Non-pigmented ciliary epithelial cell (primary cell): Measurements from ENCODE around the gene PELI3.

Source experiments
- DNase-seq: peaks from one replicate; pipeline ENCODE4 v3.0.0-alpha.2; 2010; ENCODE audit warnings: low read depth

PELI3 gene

GRCh38 chr11:66505276-66505816 lies 38.6 kb downstream of the PELI3 start:
- no peak for DNase-seq

- DNase-seq = no peak
These were observed 42.4 kb downstream of the PELI3 start for GRCh38 chr11:66509131-66509561.

DNA sequence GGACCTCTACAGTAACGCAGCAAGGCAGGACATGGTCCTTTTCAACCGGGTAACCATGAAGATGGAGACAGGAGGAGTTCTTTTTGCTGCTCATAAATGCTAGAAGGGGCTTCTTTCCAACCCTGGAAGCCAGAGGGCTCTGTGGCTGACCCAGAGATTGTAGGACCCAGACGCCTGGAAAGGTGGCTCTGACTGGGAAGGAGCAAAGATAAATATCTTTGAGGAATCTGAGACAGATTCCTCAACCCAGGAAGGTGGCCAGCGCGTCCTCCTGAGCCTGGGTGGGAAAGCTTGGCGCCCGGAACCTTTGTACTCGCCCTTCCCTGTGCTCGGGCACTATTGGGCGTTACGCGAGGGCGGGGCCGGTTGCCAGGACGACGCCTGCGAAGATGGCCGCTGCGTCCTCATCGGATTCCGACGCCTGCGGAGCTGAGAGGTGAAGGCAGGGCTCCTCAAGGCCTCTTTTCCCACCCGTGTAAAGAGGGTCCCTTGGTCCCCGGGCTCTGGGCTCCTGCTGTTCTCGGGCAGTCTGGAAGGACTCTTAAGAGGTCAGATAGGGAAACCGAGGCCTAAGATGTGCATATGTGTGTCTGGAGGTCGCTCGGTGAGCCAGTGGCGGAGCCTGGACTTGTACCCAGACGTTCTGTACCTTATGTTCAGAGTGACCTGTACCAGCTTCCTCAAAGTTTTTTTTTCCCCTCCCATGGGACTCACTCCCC lies 43.7 kb downstream of the PELI3 start, which contains the start of gene BBS1:
Gene BBS1, plus strand, starts transcription at position 365 of the 719 bp plus-strand sequence. Its CDS starts 25 bp downstream, at position 390.
- peak; percentile 20 for DNase-seq

- DNase-seq = no peak
These were observed 44.3 kb downstream of the PELI3 start for GRCh38 chr11:66510990-66511339.

GRCh38 chr11:66523611-66524010 lies 56.9 kb downstream of the PELI3 start:
- DNase-seq = no peak

DNA sequence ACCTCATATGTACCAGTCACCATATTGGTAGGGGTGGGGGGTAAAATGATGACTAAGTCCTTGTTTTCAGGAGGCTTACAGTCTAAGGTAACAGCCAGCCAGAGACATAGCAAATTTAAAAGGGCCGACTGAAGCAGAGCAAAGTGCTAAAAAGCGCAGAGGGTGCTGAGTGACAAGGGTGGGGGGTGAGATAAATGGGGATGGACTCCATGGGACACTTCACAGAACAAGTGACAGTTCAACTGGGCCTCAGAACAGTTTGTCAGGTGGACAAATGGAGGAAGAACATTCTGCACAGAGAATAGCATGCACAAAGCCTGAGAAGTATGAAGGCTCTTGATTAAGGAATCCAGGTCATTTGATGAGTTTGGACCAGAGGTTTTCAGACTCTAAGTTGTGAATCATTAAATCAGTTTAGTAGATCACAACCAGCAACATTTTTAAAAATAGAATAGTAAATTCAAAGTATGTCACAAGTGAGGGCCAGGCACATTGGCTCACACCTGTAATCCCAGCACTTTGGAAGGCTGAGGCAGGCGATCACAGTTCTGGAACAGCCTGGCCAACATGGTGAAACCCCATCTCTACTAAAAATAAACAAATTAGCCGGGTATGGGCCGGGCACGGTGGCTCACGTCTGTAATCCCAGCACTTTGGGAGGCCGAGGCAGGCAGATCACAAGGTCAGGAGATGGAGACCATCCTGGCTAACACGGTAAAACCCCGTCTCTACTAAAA lies 57.8 kb downstream of the PELI3 start:
- no peak for DNase-seq
